Gastrocnemius medialis (tissue), 4 donors: ENCODE measurements around the gene ATOX1.

Experiments used
- CTCF ChIP-seq, 5 experiments: fragments of 450-650 bp in 3 of 5; fragments of 200-600 bp in 2 of 5; sonication (generic) in 2 of 5; IDR thresholded peaks in 4 of 5; conservative IDR thresholded peaks in 1 of 5; 1 replicate in 4 of 5; 2 replicates in 1 of 5; pipeline ENCODE4 v1.5.1; 2016 to 2019; ENCODE audit warnings: antibody characterized with exemption in 5 of 5, mild to moderate bottlenecking in 3 of 5, moderate library complexity in 3 of 5
- POLR2A ChIP-seq, 2 donors: fragments of 450-650 bp; IDR thresholded peaks; one replicate each; pipeline ENCODE4 v1.6.1; 2017; ENCODE audit warnings: antibody characterized with exemption in 2 of 2, mild to moderate bottlenecking in 2 of 2, moderate library complexity in 2 of 2

- TF ChIP-seq CTCF (IDR thresholded peaks at IDR 0.05 in 4 of 5, conservative IDR thresholded peaks at IDR 0.05 in 1 of 5) (no peak), POLR2A (IDR thresholded peaks at IDR 0.05) (no peak)
Measured at GRCh38 chr5:151781201-151781600, 22.8 kb upstream of the ATOX1 start.
